ENCODE data around the gene CEACAM3.
A peak's percentile ranks its signal among the peaks of the same experiment; 100 is the strongest.

CEACAM3 gene

DNA sequence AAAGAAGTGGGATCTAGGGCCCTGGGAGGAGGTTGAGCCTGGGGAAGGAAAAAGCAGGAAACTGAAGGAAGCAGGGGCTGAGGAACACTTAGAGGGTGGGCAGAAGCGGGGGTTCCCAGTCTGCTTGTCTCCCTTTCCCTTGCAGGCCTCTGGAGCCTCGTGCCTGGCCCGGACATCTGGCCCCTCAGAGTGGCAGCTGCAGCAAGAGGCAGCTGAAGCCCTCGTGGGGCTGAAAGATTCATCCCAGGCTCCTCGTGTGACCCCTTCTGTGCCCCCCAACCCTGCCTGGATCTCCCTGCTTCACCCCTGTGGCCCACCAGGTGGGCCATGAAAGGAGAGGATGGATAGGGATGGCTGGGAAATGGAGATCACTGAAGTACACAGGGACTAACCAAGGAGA lies 54.0 kb downstream of the CEACAM3 start:
- TF ChIP-seq, protein P1, sequence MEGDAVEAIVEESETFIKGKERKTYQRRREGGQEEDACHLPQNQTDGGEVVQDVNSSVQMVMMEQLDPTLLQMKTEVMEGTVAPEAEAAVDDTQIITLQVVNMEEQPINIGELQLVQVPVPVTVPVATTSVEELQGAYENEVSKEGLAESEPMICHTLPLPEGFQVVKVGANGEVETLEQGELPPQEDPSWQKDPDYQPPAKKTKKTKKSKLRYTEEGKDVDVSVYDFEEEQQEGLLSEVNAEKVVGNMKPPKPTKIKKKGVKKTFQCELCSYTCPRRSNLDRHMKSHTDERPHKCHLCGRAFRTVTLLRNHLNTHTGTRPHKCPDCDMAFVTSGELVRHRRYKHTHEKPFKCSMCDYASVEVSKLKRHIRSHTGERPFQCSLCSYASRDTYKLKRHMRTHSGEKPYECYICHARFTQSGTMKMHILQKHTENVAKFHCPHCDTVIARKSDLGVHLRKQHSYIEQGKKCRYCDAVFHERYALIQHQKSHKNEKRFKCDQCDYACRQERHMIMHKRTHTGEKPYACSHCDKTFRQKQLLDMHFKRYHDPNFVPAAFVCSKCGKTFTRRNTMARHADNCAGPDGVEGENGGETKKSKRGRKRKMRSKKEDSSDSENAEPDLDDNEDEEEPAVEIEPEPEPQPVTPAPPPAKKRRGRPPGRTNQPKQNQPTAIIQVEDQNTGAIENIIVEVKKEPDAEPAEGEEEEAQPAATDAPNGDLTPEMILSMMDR (IDR thresholded peaks at IDR 0.05), result no peak

DNA sequence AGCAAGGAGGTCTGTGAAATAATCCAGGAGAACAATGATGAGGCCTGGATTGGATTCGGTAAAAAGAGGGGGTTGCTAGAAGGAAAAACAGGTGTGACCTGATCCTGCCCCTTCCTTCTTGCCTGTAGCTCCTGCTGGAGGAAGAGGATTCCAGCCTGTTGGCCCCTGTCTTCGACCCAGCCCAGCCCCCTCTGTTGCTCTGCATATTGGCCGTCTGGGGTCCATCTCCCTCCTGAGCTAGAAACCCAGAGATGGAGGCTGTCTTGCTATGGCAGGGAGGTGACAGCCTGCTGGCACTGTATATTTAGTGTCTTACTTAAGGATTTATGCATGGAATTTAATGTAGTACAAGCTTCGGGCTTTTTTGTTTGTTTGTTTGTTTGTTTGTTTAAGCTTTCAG lies 55.1 kb downstream of the CEACAM3 start:
- TF ChIP-seq, protein P1 (IDR thresholded peaks at IDR 0.05), result no peak

DNA sequence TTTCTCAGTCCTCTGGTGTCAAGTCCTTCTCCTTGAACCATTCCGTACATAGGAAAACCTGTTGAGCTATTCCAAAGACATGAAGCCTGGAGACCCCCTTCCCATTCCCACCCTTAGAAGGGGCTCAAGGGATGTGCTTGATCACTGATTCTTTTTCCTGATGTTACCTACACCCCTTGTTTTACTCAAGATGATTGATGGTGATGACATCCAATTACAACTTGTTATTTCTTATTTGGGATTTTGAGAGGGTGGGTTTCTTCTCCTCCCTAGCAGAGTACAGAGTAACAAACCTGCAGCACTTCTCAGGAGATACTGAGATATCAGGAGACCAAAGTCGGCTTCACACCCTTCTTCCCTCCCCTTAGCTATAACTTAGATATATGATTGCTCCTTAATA lies 57.0 kb downstream of the CEACAM3 start:
- TF ChIP-seq, protein P1 (IDR thresholded peaks at IDR 0.05), result no peak

DNA sequence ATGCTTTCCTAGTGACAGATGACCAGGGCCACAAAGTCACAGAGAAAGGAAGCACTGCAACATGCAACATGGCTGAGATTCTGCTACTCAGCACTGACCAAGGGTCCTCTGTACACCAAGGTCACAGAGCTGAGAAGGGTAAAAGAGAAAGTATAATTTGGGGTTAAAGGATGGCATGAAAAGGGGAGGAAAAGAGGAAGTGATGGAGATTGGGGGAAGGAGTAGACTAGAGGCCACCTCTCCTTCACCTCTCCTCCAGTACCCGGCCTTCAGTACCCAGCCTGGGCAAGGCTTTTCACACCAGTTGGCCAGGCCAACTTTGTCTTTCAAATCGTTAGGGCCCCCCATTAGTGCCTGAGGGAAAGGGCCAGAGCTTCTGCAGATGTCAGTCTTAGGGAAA lies 57.4 kb downstream of the CEACAM3 start:
- TF ChIP-seq, protein P1 (IDR thresholded peaks at IDR 0.05), result no peak

DNA sequence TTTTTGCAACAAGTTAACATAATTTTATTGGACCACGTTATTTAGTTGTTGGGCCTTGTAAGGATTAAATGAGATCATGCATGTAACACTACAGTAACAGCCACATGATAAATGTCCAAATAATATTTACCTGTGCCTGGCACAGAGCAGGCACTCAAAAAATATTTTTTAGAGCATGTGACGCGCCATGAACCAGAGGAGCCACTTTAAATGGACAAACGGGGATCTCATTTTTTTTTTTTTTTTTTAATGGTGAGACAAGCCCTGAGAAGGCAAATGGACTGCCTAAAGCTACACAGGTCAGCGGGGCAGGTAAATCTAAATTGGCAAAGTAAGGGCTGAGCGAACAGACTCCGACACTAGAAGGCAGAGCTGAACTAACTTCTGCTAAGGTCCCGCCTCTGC lies 62.8 kb downstream of the CEACAM3 start:
- TF ChIP-seq, protein P1 (IDR thresholded peaks at IDR 0.05), result no peak

DNA sequence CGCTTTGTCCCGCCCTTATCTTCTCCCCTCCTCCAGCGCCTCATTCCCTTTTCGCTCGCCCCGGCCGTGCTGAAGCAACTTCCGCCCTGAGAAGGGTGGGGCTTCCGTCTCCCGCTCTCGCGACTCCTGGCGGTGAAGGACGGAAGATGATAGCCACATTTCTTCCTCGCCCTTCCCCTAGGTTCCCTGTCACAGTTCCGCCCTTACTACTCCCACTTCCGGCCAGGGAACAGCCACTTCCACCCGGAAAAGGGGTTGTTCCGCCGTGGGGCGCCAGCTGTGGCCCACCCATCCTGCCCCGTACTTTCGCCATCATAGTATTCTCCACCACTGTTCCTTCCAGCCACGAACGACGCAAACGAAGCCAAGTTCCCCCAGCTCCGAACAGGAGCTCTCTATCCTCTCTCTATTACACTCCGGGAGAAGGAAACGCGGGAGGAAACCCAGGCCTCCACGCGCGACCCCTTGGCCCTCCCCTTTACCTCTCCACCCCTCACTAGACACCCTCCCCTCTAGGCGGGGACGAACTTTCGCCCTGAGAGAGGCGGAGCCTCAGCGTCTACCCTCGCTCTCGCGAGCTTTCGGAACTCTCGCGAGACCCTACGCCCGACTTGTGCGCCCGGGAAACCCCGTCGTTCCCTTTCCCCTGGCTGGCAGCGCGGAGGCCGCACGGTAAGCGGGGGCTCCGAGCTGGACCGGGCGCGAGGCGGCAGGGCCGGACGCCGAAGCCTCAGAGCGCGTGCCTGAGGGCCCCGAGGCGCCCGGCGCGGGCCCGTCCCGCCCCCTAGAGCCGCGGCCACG lies 63.4 kb downstream of the CEACAM3 start, which contains the start of gene RPS19:
TSS of gene RPS19 (plus strand) at position 638 of the 801 bp plus-strand sequence. CDS start 520 bp downstream, outside the sequence.
- TF ChIP-seq, protein P1 (IDR thresholded peaks at IDR 0.05), result peak; percentile 29; the same call in 1 of the 2 replicates

DNA sequence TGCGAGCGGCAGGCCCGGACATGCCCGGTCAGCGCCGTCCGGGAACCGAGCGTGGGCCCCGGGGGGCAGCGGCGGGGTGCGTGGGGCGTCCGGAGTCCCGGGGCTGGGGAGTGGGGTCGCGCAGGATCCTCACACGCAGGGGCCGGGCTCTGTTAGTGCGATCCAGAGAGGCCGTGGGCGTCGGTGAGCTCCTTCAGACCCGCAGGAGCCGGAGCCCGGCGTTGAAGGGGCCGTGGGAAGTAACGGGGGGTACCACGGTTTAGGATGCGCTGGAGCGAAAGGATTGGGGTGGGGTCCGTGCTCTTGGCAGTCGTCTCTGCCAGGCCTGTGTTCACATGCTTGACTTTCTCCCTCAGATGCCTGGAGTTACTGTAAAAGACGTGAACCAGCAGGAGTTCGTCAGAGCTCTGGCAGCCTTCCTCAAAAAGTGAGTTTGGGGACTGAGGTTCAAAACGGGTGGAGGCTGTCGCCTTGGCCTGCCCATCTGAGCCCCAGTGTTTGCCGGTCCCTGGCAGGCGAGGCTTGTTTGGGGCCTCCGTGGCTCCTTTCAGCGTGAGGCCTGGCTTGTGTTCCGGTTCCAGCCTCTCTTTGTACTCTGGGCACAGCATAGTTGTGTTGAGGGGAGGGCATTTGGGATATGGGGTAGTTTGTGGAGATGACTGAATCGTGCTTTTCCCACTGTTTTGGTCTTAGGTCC lies 64.2 kb downstream of the CEACAM3 start:
- TF ChIP-seq, protein P1 (IDR thresholded peaks at IDR 0.05), result no peak

All from LNCAP (cell line).